ENCODE data around the gene PCCA.

Gene PCCA

GRCh38 chr13:100442095-100442832, 353.4 kb downstream of the PCCA start:
- no peaks in the 10 kb centered on the region for H3K9me3 ChIP-seq (ENCODE audit: control insufficient read depth, insufficient read depth, low read length)
- H3K27ac ChIP-seq (ENCODE audit: low read length) = no peak overlapping the region
- no peaks in the 10 kb centered on the region for H3K27me3 ChIP-seq (ENCODE audit: control insufficient read depth, insufficient read depth, low read length)
- DNase-seq (ENCODE audit: low read depth, low spot score) = no peak
- no peaks in the 10 kb centered on the region for H3K36me3 ChIP-seq (ENCODE audit: control insufficient read depth, insufficient read depth, low read length)
- 0 out of 2 replicates have a peak, but pooled peaks cover 1% of the 10 kb centered on the region for H3K4me1 ChIP-seq (ENCODE audit: control insufficient read depth, insufficient read depth, low read length)
- H3K4me3 ChIP-seq (ENCODE audit: low read length) = no peak overlapping the region
- WGBS (ENCODE audit: insufficient coverage, insufficient read length) = no CpG with 5 or more reads among the region's 9 CpGs

DNA sequence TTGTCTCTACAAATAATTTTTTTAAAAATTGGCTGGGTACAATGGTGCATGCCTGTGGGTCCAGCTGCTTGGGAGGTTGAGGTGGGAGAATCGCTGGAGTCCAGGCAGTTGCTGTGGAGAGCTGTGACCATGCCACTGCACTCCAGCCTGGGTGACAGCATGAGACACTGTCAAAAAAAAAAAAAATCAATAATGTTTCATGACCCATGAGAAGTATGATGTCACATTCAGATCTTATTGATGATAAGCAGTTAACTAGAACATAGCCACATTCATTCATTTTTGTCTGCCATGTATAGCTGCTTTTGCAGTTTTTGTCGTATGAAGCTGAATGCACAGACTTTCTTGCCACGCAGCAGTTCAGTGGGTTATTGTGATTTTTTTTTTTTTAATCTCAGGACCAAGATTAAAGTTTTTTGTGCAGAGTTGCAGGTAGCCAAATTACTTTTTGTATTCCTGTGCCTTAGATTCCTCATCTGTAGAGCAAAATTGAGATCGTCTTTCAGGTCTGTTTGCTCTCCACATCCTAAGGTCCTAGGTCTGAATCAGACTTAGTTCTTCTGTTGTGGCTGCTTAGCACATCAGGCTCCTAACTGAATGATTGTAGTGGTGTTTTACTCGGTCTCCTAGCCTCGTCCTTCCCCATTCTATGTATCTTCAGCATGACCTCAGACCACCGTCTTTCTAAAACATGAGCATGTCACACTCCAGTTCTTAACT, 354.5 kb downstream of the PCCA start:
- H3K27ac ChIP-seq (ENCODE audit: low read length) = no peak overlapping the region
- no peaks in the 10 kb centered on the region for H3K27me3 ChIP-seq (ENCODE audit: control insufficient read depth, insufficient read depth, low read length)
- H3K4me1 ChIP-seq (ENCODE audit: control insufficient read depth, insufficient read depth, low read length) = 0 out of 2 replicates have a peak, but pooled peaks cover under 1% of the 10 kb centered on the region
- no peak for DNase-seq (ENCODE audit: low read depth, low spot score)
- no peaks in the 10 kb centered on the region for H3K9me3 ChIP-seq (ENCODE audit: control insufficient read depth, insufficient read depth, low read length)
- WGBS (ENCODE audit: insufficient coverage, insufficient read length) = no CpG with 5 or more reads among the region's 7 CpGs
- H3K4me3 ChIP-seq (ENCODE audit: low read length) = no peak overlapping the region
- H3K36me3 ChIP-seq (ENCODE audit: control insufficient read depth, insufficient read depth, low read length) = no peaks in the 10 kb centered on the region

DNA sequence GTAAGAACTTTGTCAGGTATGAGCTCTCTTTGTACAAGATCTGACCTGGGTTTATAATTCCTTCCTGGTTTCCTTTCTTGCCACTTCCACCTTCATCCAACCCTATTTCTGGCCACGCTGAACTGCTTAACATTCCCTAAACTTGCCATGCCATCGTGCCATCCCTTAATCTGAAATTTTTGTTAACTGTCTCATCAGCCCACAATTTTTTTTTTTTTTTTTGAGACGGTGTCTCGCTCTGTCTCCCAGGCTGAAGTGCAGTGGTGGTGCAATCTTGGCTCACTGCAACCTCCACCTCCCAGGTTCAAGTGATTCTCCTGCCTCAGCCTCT, 355.1 kb downstream of the PCCA start:
- DNase-seq (ENCODE audit: low read depth, low spot score) = no peak
- Histone ChIP-seq H3K9me3 (ENCODE audit: control insufficient read depth, insufficient read depth, low read length) (no peaks in the 10 kb centered on the region), H3K27ac (ENCODE audit: low read length) (no peak overlapping the region), H3K36me3 (ENCODE audit: control insufficient read depth, insufficient read depth, low read length) (no peaks in the 10 kb centered on the region), H3K4me3 (ENCODE audit: low read length) (no peak overlapping the region), H3K27me3 (ENCODE audit: control insufficient read depth, insufficient read depth, low read length) (no peaks in the 10 kb centered on the region), H3K4me1 (ENCODE audit: control insufficient read depth, insufficient read depth, low read length) (no peaks in the 10 kb centered on the region)
- no CpG with 5 or more reads among the region's 4 CpGs for WGBS (ENCODE audit: insufficient coverage, insufficient read length)

GRCh38 chr13:100447831-100448230, 358.9 kb downstream of the PCCA start:
- no peak for DNase-seq (ENCODE audit: low read depth, low spot score)
- no peaks in the 10 kb centered on the region for H3K9me3 ChIP-seq (ENCODE audit: control insufficient read depth, insufficient read depth, low read length)
- no peaks in the 10 kb centered on the region for H3K27me3 ChIP-seq (ENCODE audit: control insufficient read depth, insufficient read depth, low read length)
- no peaks in the 10 kb centered on the region for H3K36me3 ChIP-seq (ENCODE audit: control insufficient read depth, insufficient read depth, low read length)
- no peak overlapping the region for H3K27ac ChIP-seq (ENCODE audit: low read length)
- no CpG with 5 or more reads among the region's 5 CpGs for WGBS (ENCODE audit: insufficient coverage, insufficient read length)
- no peak overlapping the region for H3K4me3 ChIP-seq (ENCODE audit: low read length)
- no peaks in the 10 kb centered on the region for H3K4me1 ChIP-seq (ENCODE audit: control insufficient read depth, insufficient read depth, low read length)

GRCh38 chr13:100451923-100452322, 363.0 kb downstream of the PCCA start:
- no peaks in the 10 kb centered on the region for H3K4me1 ChIP-seq (ENCODE audit: control insufficient read depth, insufficient read depth, low read length)
- H3K36me3 ChIP-seq (ENCODE audit: control insufficient read depth, insufficient read depth, low read length) = no peaks in the 10 kb centered on the region
- H3K4me3 ChIP-seq (ENCODE audit: low read length) = no peak overlapping the region
- no peak overlapping the region for H3K27ac ChIP-seq (ENCODE audit: low read length)
- H3K27me3 ChIP-seq (ENCODE audit: control insufficient read depth, insufficient read depth, low read length) = no peaks in the 10 kb centered on the region
- WGBS (ENCODE audit: insufficient coverage, insufficient read length) = no CpG with 5 or more reads among the region's 2 CpGs
- DNase-seq (ENCODE audit: low read depth, low spot score) = no peak
- H3K9me3 ChIP-seq (ENCODE audit: control insufficient read depth, insufficient read depth, low read length) = no peaks in the 10 kb centered on the region

DNA sequence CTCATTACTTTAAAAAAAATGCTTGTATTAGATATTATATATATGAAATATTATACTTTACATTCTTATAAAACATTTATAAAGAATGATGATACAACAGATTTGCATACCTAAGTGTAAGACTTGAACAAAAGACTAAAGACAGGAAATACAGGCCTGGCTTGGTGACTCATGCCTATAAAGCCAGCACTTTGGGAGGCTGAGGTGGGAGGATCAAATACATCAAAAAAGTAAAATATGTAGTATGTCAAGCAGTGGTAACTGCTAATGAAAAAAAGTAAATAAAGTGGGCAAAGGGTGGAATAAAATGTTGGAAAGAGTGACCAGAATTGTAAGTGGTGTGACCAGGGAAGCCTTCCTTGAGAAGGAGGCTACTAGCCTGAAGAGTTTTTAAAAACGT, 366.0 kb downstream of the PCCA start:
- no peaks in the 10 kb centered on the region for H3K36me3 ChIP-seq (ENCODE audit: control insufficient read depth, insufficient read depth, low read length)
- no peak overlapping the region for H3K4me3 ChIP-seq (ENCODE audit: low read length)
- H3K27me3 ChIP-seq (ENCODE audit: control insufficient read depth, insufficient read depth, low read length) = no peaks in the 10 kb centered on the region
- H3K9me3 ChIP-seq (ENCODE audit: control insufficient read depth, insufficient read depth, low read length) = no peaks in the 10 kb centered on the region
- WGBS (ENCODE audit: insufficient coverage, insufficient read length) = no CpG with 5 or more reads among the region's 1 CpG
- no peaks in the 10 kb centered on the region for H3K4me1 ChIP-seq (ENCODE audit: control insufficient read depth, insufficient read depth, low read length)
- no peak for DNase-seq (ENCODE audit: low read depth, low spot score)
- no peak overlapping the region for H3K27ac ChIP-seq (ENCODE audit: low read length)

- Histone ChIP-seq H3K27ac (ENCODE audit: low read length) (no peak overlapping the region), H3K36me3 (ENCODE audit: control insufficient read depth, insufficient read depth, low read length) (no peaks in the 10 kb centered on the region), H3K9me3 (ENCODE audit: control insufficient read depth, insufficient read depth, low read length) (no peaks in the 10 kb centered on the region), H3K27me3 (ENCODE audit: control insufficient read depth, insufficient read depth, low read length) (no peaks in the 10 kb centered on the region), H3K4me3 (ENCODE audit: low read length) (no peak overlapping the region), H3K4me1 (ENCODE audit: control insufficient read depth, insufficient read depth, low read length) (peaks cover 3% of the 10 kb centered on the region)
- DNase-seq (ENCODE audit: low read depth, low spot score) = no peak
- no CpG with 5 or more reads among the region's 4 CpGs for WGBS (ENCODE audit: insufficient coverage, insufficient read length)
Observed at GRCh38 chr13:100458673-100459072, 369.8 kb downstream of the PCCA start.

DNA sequence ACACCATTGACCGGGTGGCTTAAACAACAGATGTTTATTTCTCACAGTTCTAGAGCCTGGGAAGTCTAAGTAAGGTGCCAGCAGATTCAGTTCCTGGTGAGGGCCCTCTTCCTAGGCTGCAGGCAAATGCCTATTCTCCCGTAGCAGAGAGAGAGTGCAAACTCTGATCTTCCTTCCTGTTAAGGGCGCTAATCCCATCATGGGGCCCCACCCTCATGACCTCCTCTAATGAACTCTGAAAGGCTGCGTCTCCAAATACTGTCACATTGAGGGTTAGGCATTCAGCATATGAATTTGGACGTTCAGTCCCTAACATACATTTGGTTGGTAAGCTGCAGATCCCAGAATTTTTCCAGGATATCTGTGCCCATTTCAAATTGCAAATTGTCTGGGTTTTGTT, 370.9 kb downstream of the PCCA start:
- Histone ChIP-seq H3K9me3 (ENCODE audit: control insufficient read depth, insufficient read depth, low read length) (no peaks in the 10 kb centered on the region), H3K27ac (ENCODE audit: low read length) (no peak overlapping the region), H3K27me3 (ENCODE audit: control insufficient read depth, insufficient read depth, low read length) (no peaks in the 10 kb centered on the region), H3K4me3 (ENCODE audit: low read length) (no peak overlapping the region), H3K36me3 (ENCODE audit: control insufficient read depth, insufficient read depth, low read length) (no peaks in the 10 kb centered on the region), H3K4me1 (ENCODE audit: control insufficient read depth, insufficient read depth, low read length) (peaks cover 3% of the 10 kb centered on the region)
- WGBS (ENCODE audit: insufficient coverage, insufficient read length) = no CpG with 5 or more reads among the region's 5 CpGs
- DNase-seq (ENCODE audit: low read depth, low spot score) = no peak

GRCh38 chr13:100460266-100460665, 371.4 kb downstream of the PCCA start:
- H3K36me3 ChIP-seq (ENCODE audit: control insufficient read depth, insufficient read depth, low read length) = no peaks in the 10 kb centered on the region
- no peak overlapping the region for H3K27ac ChIP-seq (ENCODE audit: low read length)
- no peaks in the 10 kb centered on the region for H3K9me3 ChIP-seq (ENCODE audit: control insufficient read depth, insufficient read depth, low read length)
- DNase-seq (ENCODE audit: low read depth, low spot score) = no peak
- no peaks in the 10 kb centered on the region for H3K27me3 ChIP-seq (ENCODE audit: control insufficient read depth, insufficient read depth, low read length)
- no CpG with 5 or more reads among the region's 1 CpG for WGBS (ENCODE audit: insufficient coverage, insufficient read length)
- H3K4me3 ChIP-seq (ENCODE audit: low read length) = no peak overlapping the region
- peaks cover 3% of the 10 kb centered on the region for H3K4me1 ChIP-seq (ENCODE audit: control insufficient read depth, insufficient read depth, low read length)

- no peak for DNase-seq (ENCODE audit: low read depth, low spot score)
Observed at GRCh38 chr13:100460791-100461190, 371.9 kb downstream of the PCCA start.

More at GRCh38 chr13:100460791-100461190, 371.9 kb downstream of the PCCA start:
- no peaks in the 10 kb centered on the region for H3K36me3 ChIP-seq (ENCODE audit: control insufficient read depth, insufficient read depth, low read length)
- H3K27ac ChIP-seq (ENCODE audit: low read length) = no peak overlapping the region
- H3K4me3 ChIP-seq (ENCODE audit: low read length) = no peak overlapping the region
- no peaks in the 10 kb centered on the region for H3K9me3 ChIP-seq (ENCODE audit: control insufficient read depth, insufficient read depth, low read length)
- H3K27me3 ChIP-seq (ENCODE audit: control insufficient read depth, insufficient read depth, low read length) = no peaks in the 10 kb centered on the region
- peaks cover 3% of the 10 kb centered on the region for H3K4me1 ChIP-seq (ENCODE audit: control insufficient read depth, insufficient read depth, low read length)
- no CpG with 5 or more reads among the region's 2 CpGs for WGBS (ENCODE audit: insufficient coverage, insufficient read length)
